ENCODE data around the gene PCBP2. TPM values are rescaled to one million over a fixed set of nuclear protein-coding genes. Genes with fewer than 3 reads are reported as not detected.
"Not testable (repeated sequence)": the region's sequence is repeated elsewhere in the genome, so short reads cannot be mapped to it uniquely, and the experiment has no call there.

PCBP2 gene
- total RNA-seq, result 293 and 482 TPM in 2 replicates

- peak; percentile 99 to 100 for DNase-seq (ENCODE audit: low read depth in 2 of 2)
Observed at GRCh38 chr12:53451661-53452158, at the start of gene PCBP2. Gene PCBP2 (plus strand): TSS chr12:53452102. CDS start chr12:53454801, 2,699 bp downstream.

DNA sequence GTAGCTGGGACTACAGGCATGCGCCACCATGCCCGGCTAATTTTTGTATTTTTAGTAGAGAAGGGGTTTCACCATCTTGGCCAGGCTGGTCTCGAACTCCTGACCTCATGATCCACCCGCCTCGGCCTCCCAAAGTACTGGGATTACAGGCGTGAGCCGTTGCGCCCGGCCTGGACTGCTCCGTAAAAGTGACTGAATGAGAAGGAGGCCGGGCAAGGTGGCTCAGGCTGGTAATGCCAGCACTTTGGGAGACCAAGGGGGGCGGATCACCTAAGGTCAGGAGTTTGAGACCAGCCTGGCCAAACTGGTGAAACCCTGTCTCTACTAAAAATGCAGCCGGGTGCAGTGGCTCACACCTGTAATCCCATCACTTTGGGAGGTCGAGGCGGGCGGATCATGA is 49.6 kb upstream of the PCBP2 start:
- DNase-seq (ENCODE audit: low read depth in 2 of 2), result not testable (repeated sequence)

DNA sequence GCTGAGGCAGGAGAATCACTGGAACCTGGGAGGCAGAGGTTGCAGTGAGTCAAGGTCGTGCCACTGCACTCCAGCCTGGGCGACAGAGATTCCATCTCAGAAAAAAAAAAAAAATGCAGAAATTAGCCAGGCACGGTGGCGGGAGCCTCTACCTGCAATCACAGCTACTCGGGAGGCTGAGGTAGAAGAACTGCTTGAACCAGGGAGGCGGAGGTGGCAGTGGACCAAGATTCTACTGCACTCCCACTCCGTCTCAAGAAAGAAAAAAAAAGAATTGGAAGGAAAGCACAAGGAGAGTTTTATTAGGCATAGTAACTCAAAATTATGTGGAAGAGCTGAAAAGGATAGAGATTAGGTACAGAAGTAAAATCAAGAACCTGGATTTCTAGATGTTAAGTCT is 49.0 kb upstream of the PCBP2 start:
- no peak for DNase-seq (ENCODE audit: low read depth in 2 of 2)

DNA sequence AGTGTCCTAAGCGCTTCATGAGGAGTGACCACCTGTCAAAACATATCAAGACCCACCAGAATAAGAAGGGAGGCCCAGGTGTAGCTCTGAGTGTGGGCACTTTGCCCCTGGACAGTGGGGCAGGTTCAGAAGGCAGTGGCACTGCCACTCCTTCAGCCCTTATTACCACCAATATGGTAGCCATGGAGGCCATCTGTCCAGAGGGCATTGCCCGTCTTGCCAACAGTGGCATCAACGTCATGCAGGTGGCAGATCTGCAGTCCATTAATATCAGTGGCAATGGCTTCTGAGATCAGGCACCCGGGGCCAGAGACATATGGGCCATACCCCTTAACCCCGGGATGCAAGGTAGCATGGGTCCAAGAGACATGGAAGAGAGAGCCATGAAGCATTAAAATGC is 41.0 kb upstream of the PCBP2 start:
- no peak for DNase-seq (ENCODE audit: low read depth in 2 of 2)

- DNase-seq (ENCODE audit: low read depth in 2 of 2), result no peak
Observed at GRCh38 chr12:53413485-53414204, 38.3 kb upstream of the PCBP2 start.

DNA sequence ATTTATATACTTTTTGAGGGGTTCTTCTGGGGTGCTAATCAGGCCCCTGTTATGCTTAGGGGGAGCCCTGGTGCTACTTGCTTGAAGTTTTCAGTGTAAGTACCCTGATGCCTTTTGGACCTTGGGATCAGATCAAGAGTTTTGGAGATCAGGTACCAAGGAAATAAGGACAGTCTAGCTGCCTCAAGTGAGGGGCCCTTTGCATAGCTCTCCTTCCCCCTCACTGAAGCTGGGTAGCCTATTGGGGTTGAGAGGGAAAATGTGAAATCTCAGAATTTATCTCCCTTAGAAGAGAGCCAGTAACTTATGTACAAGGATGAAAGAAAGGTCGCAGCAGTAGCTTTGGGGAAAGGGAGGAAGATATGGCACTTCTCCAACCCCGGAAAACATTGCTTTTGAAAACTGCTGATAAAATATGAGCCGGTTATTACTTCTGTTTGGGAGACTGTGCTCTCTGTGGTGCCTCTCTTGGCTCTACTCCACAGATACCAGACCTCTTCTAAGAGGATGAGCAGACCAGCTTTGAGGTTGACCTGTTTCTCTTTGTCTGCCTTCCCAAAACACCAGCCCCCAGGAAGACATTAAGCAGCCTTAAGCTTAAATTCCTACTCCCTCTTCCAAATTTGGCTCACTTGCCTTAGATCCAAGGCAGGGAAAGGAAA is 37.0 kb upstream of the PCBP2 start:
- no peak for DNase-seq (ENCODE audit: low read depth in 2 of 2)

- not testable (repeated sequence) for DNase-seq (ENCODE audit: low read depth in 2 of 2)
Observed at GRCh38 chr12:53415752-53416389, 36.0 kb upstream of the PCBP2 start.

DNA sequence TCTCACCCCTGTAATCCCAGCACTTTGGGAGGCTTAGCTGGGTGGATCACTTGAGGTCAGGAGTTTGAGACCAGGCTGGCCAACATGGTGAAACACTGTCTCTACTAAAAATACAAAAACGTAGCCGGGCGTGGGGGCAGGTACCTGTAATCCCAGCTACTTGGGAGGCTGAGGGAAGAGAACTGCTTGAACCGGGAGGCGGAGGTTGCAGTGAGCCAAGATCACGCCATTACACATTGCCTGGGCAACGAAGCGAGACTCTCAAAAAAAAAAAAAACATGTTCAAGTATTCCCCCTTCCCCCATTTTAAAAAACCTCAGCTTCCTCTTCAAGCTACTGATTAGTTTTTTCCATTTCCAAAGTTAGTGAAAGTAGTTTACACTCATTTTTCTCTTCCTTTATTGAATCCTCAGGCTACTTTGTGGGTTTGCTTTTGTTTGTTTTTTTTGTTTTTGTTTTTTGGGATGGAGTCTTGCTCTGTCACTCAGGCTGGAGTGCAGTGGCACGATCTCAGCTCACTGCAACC is 34.5 kb upstream of the PCBP2 start:
- not testable (repeated sequence) for DNase-seq (ENCODE audit: low read depth in 2 of 2)

- DNase-seq (ENCODE audit: low read depth in 2 of 2), result no peak
Observed at GRCh38 chr12:53418221-53418620, 33.7 kb upstream of the PCBP2 start.

DNA sequence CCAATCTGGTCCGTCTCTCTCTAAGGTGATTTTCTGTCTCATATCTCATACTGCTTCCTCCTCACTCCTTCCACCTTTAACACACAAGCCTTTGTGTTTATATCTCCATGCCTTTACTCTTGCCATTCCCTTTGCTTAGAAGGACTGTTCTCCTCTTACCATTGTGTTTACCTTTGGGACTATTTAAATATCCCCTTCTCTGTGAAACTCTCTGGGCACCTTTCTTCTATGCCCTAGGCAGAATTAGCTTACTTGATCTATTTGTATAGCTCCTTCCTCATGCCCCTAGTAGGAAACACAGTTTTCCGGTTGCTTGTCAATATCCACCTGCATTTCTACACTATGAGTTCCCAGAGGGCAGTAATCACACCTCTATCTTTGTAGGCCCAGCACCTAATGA is 32.1 kb upstream of the PCBP2 start:
- no peak for DNase-seq (ENCODE audit: low read depth in 2 of 2)

- not testable (repeated sequence) for DNase-seq (ENCODE audit: low read depth in 2 of 2)
Observed at GRCh38 chr12:53422247-53422646, 29.7 kb upstream of the PCBP2 start.

DNA sequence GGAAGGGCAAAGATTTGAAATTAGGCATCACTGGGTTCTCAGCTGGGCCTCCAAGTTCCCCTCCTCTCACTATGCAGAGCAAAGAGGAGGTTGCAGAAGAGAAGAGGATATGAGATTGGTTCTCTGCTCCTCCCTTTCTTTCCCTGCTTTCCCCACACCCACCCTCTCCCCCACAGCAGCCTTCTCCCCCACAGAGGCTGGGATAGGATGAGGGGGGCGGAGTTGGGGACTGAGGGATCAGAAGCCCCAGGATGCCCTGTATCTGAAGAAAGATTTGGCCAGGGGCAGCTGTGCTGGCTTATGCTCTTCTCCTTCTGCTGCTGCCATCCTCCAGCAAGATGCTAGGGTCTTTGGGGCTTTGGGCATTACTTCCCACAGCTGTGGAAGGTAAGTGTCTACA is 28.3 kb upstream of the PCBP2 start, which contains the start of gene AMHR2:
AMHR2 (plus strand) TSS at position 259 of the 400 bp plus-strand sequence; CDS start at position 339, 80 bp downstream.
- no peak for DNase-seq (ENCODE audit: low read depth in 2 of 2)

- DNase-seq (ENCODE audit: low read depth in 2 of 2), result no peak
Observed at GRCh38 chr12:53424626-53425514, 27.0 kb upstream of the PCBP2 start.

- no peak for DNase-seq (ENCODE audit: low read depth in 2 of 2)
Observed at GRCh38 chr12:53425515-53426150, 26.3 kb upstream of the PCBP2 start.

DNA sequence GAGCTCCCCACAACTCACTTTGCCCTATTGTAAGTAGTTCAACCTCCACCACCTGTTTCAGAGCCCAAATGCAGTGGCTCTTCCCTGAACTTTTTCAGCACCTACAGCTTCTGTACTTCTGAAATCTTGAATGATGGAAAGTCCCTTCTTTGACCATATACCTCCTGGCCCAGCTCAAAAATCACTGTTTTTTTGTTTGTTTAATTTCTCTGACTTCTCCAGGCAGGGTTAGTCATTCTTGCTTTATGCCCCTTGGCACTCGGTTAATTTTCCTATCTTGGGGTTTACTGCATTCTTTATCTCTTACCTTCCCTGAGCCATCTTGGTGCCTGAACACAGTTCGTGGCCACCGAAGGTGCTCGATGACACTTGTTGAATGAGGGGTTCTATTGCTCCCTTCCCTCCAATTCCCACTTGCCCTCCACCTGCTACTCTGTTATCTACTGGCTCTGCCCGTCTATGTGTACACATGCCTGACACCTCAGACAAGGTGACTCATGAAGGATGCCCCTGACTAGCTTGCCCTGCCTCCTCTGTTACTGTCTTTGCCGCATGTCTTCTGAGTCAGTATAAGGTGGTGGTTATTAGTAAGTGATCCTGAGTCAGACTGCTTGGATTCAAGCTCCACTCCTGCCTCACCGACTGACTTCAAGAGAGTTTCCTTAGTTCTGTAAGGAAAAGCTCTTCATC is 23.9 kb upstream of the PCBP2 start:
- DNase-seq (ENCODE audit: low read depth in 2 of 2), result no peak

DNA sequence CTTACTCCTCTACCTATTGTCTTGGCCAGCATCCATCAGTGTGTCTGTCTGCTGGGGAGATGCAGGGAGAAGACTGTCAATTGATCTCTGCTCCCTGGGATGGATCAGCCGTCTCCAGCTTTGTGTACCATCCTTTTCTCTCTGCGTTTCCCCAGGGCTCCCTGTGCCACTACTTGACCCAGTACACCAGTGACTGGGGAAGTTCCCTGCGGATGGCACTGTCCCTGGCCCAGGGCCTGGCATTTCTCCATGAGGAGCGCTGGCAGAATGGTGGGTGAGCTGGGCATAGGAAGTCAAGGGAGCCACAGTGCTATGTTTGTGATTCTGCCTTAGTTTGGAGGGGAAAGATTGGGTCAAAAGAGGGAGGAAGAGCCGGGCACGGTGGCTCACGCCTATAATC is 23.2 kb upstream of the PCBP2 start:
- DNase-seq (ENCODE audit: low read depth in 2 of 2), result no peak

GRCh38 chr12:53430116-53430515 is 21.8 kb upstream of the PCBP2 start:
- DNase-seq (ENCODE audit: low read depth in 2 of 2), result no peak

DNA sequence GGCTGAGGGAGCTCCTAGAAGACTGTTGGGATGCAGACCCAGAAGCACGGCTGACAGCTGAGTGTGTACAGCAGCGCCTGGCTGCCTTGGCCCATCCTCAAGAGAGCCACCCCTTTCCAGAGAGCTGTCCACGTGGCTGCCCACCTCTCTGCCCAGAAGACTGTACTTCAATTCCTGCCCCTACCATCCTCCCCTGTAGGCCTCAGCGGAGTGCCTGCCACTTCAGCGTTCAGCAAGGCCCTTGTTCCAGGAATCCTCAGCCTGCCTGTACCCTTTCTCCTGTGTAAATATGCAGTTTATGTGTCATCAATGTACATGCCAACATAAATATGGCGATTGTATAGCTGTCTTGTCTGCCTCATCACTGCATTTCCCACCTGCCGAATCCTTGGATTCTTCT is 20.7 kb upstream of the PCBP2 start:
- no peak for DNase-seq (ENCODE audit: low read depth in 2 of 2)

- DNase-seq (ENCODE audit: low read depth in 2 of 2), result not testable (repeated sequence)
Observed at GRCh38 chr12:53435326-53435725, 16.6 kb upstream of the PCBP2 start.

- not testable (repeated sequence) for DNase-seq (ENCODE audit: low read depth in 2 of 2)
Observed at GRCh38 chr12:53439582-53439981, 12.3 kb upstream of the PCBP2 start.
